HCT116 (cell line): Measurements from ENCODE around the gene ETFDH. TPM values are rescaled to one million over a fixed set of nuclear protein-coding genes. Genes with fewer than 3 reads are reported as not detected.

Experiments used
- ATAC-seq: fragments of 200-7000 bp; cut with Tn5 transposase; 2 replicates; pipeline ENCODE4 v1.9.1; 2020; ENCODE audit warnings: mild to moderate bottlenecking, moderate library complexity
- BruUV-seq: library from RNA; stranded (reverse); fragments of 400-500 nt; replicated peaks from 2 replicates; lab custom pipeline; 2021; lab: Mats Ljungman, UMichigan
- CTCF ChIA-PET: fragments of 300-600 bp; sonication (Branson Sonifier 250); formaldehyde crosslinking; loops from one replicate; lab custom pipeline; 2021; ENCODE audit warnings: antibody characterized with exemption; lab: Charles Lee
- POLR2A ChIA-PET: fragments of 300-600, 350-600 bp; sonication (Branson Sonifier 250); formaldehyde crosslinking; loops from one replicate; lab custom pipeline; 2021; ENCODE audit warnings: antibody characterized with exemption; lab: Charles Lee
- RAD21 ChIA-PET, 2 experiments: fragments of 300-600 bp; sonication (Branson Sonifier 250); formaldehyde crosslinking; loops; one replicate each; lab custom pipeline; 2023; ENCODE audit warnings: low total read pairs in 2 of 2; ENCODE audit not compliant: uncharacterized antibody in 2 of 2, unreplicated experiment in 2 of 2, low non-redundant PET in 1 of 2; lab: Charles Lee
- DNase-seq: peaks from one replicate; pipeline ENCODE4 v3.0.0-alpha.2; 2010; ENCODE audit warnings: low read depth, low spot score
- H2AFZ ChIP-seq: fragments of 200-600 bp; shearing (Covaris generic), sonication (generic); 2 replicates; pipeline ENCODE4 v1.6.1; 2017; ENCODE audit warnings: low read depth, mixed run types, mixed read lengths, antibody characterized with exemption, low read length; ENCODE audit not compliant: poor library complexity, severe bottlenecking
- H3K27ac ChIP-seq: 2 replicates; pipeline ENCODE4 v1.5.1; 2012; ENCODE audit warnings: low read depth, low read length
- H3K27me3 ChIP-seq: fragments of 200-600 bp; sonication (generic); 2 replicates; pipeline ENCODE4 v1.6.1; 2016; ENCODE audit warnings: mixed run types, low read length, mixed read lengths; ENCODE audit not compliant: insufficient read depth
- H3K36me3 ChIP-seq, 2 experiments: fragments of 200-500 bp in 1 of 2; fragments of 200-600 bp in 1 of 2; sonication (Bioruptor generic) in 1 of 2; sonication (generic) in 1 of 2; 2 replicates each; pipeline versions ENCODE4 v1.5.1 to v1.6.1; 2014 to 2016; ENCODE audit warnings: low read length in 2 of 2, inconsistent platforms in 1 of 2, mixed read lengths in 1 of 2, mixed run types in 1 of 2; ENCODE audit not compliant: insufficient read depth in 2 of 2, control insufficient read depth in 1 of 2
- H3K4me1 ChIP-seq, 2 experiments: fragments of 200-600 bp in 1 of 2; sonication (generic) in 1 of 2; 2 replicates each; pipeline versions ENCODE4 v1.5.1 to v1.6.1; 2012 to 2017; ENCODE audit warnings: low read length in 2 of 2, inconsistent platforms in 1 of 2, mild to moderate bottlenecking in 1 of 2, mixed read lengths in 1 of 2, mixed run types in 1 of 2, moderate library complexity in 1 of 2; ENCODE audit not compliant: insufficient read depth in 2 of 2, control insufficient read depth in 1 of 2
- H3K4me2 ChIP-seq: fragments of 200-600 bp; sonication (generic); 2 replicates; pipeline ENCODE4 v1.6.1; 2017; ENCODE audit warnings: mixed run types, low read length, mixed read lengths
- H3K4me3 ChIP-seq, 2 experiments: fragments of 200-600 bp in 1 of 2; sonication (generic) in 1 of 2; replicated peaks in 1 of 2; 2 replicates each; pipeline ENCODE4 v1.5.1; 2011 to 2016; ENCODE audit warnings: low read length in 2 of 2, control low read depth in 1 of 2, low read depth in 1 of 2, mild to moderate bottlenecking in 1 of 2, mixed read lengths in 1 of 2, mixed run types in 1 of 2
- H3K79me2 ChIP-seq: fragments of 200-600 bp; sonication (generic); 2 replicates; pipeline ENCODE4 v1.6.1; 2017; ENCODE audit warnings: mild to moderate bottlenecking, mixed run types, low read length, moderate library complexity, mixed read lengths; ENCODE audit not compliant: insufficient read depth
- H3K9ac ChIP-seq: fragments of 200-600 bp; sonication (generic); 2 replicates; pipeline ENCODE4 v1.6.1; 2016; ENCODE audit warnings: low read length, mixed read lengths
- H3K9me2 ChIP-seq: fragments of 200-600 bp; sonication (generic), shearing (Covaris generic); 2 replicates; pipeline ENCODE4 v1.6.1; 2017; ENCODE audit warnings: mixed run types, mild to moderate bottlenecking, moderate library complexity; ENCODE audit not compliant: insufficient read depth
- H3K9me3 ChIP-seq, 2 experiments: fragments of 200-500 bp in 1 of 2; fragments of 200-600 bp in 1 of 2; sonication (Bioruptor generic) in 1 of 2; sonication (generic) in 1 of 2; 2 replicates each; pipeline ENCODE4 v1.6.1; 2014 to 2017; ENCODE audit warnings: low read length in 2 of 2, mixed read lengths in 2 of 2, inconsistent platforms in 1 of 2, low read depth in 1 of 2, mild to moderate bottlenecking in 1 of 2, mixed run types in 1 of 2, moderate library complexity in 1 of 2; ENCODE audit not compliant: control insufficient read depth in 1 of 2, insufficient read depth in 1 of 2
- H4K20me1 ChIP-seq: fragments of 200-600 bp; sonication (generic), shearing (Covaris generic); 2 replicates; pipeline ENCODE4 v1.6.1; 2017; ENCODE audit warnings: mixed run types, mild to moderate bottlenecking, moderate library complexity; ENCODE audit not compliant: insufficient read depth
- CBX3 ChIP-seq: IDR thresholded peaks from 2 replicates; pipeline ENCODE4 v1.6.1; 2012; ENCODE audit warnings: low read depth
- CEBPB ChIP-seq: IDR thresholded peaks from 2 replicates; pipeline ENCODE4 v1.6.1; 2012; ENCODE audit warnings: low read depth
- ELF1 ChIP-seq: IDR thresholded peaks from 2 replicates; pipeline ENCODE4 v1.6.1; 2012; ENCODE audit warnings: low read depth, borderline replicate concordance
- EZH2phosphoT487 ChIP-seq: fragments of 200-600 bp; IDR thresholded peaks from 2 replicates; pipeline ENCODE4 v1.6.1; 2018; ENCODE audit warnings: antibody characterized with exemption, borderline replicate concordance
- FOSL1 ChIP-seq: IDR thresholded peaks from 2 replicates; pipeline ENCODE4 v1.6.1; 2012; ENCODE audit warnings: low read depth
- MAX ChIP-seq: IDR thresholded peaks from 2 replicates; pipeline ENCODE4 v1.6.1; 2012
- POLR2A ChIP-seq: IDR thresholded peaks from 2 replicates; pipeline ENCODE4 v1.7.0; 2011; ENCODE audit warnings: borderline replicate concordance; ENCODE audit not compliant: insufficient read depth, insufficient read length; ENCODE audit errors: extremely low read depth
- POLR2AphosphoS5 ChIP-seq: IDR thresholded peaks from 2 replicates; pipeline ENCODE4 v1.6.1; 2011; ENCODE audit warnings: mild to moderate bottlenecking, low read depth, low read length, moderate library complexity
- RAD21 ChIP-seq: IDR thresholded peaks from 2 replicates; pipeline ENCODE4 v1.6.1; 2012; ENCODE audit warnings: low read depth, mild to moderate bottlenecking
- REST ChIP-seq: IDR thresholded peaks from 2 replicates; pipeline ENCODE4 v1.6.1; 2012; ENCODE audit warnings: low read depth
- SIN3A ChIP-seq: IDR thresholded peaks from 2 replicates; pipeline ENCODE4 v1.6.1; 2012; ENCODE audit warnings: low read depth
- SP1 ChIP-seq: IDR thresholded peaks from 2 replicates; pipeline ENCODE4 v1.6.1; 2012; ENCODE audit warnings: low read depth
- YY1 ChIP-seq: IDR thresholded peaks from 2 replicates; pipeline ENCODE4 v1.6.1; 2011; ENCODE audit warnings: low read length, low read depth, moderate library complexity, mild to moderate bottlenecking; ENCODE audit not compliant: insufficient replicate concordance; ENCODE audit errors: extremely low read depth
- ZBTB33 ChIP-seq: IDR thresholded peaks from 2 replicates; pipeline ENCODE4 v1.6.1; 2011; ENCODE audit warnings: mild to moderate bottlenecking, low read length, moderate library complexity; ENCODE audit not compliant: insufficient replicate concordance; ENCODE audit errors: extremely low read depth
- ZFX ChIP-seq: fragments of 450-650 bp; IDR thresholded peaks from 2 replicates; pipeline ENCODE4 v1.6.1; 2017
- ZNF274 ChIP-seq: fragments of 200-500 bp; sonication (Bioruptor generic); IDR thresholded peaks from 2 replicates; pipeline ENCODE4 v1.6.1; 2014; ENCODE audit warnings: mild to moderate bottlenecking, low read depth, low read length, inconsistent platforms
- intact Hi-C: fragments of 100-400 bp; cut with micrococcal nuclease; formaldehyde crosslinking; loops from 2 replicates; pipeline ENCODE4 v1.10.0; 2022
- total RNA-seq: library from RNA; stranded (reverse); gene quantifications from one replicate; pipeline ENCODE4 v1.2.1, GENCODE V29; 2021; ENCODE audit not compliant: unreplicated experiment

ETFDH gene
- total RNA-seq, 1 experiment from 2014 or later, result 22.2 TPM

GRCh38 chr4:158671665-158671914 lies 506 bp upstream of the ETFDH start, which contains the start of gene C4orf46:
Gene C4orf46, minus strand, starts transcription at chr4:158671887. Its CDS starts 86 bp downstream, at chr4:158671801.
- intact Hi-C loops, result loop anchor here (5.0 kb wide), 2 partner anchors 51 to 776 kb away; partner anchors contain the start of gene PPID
- ChIA-PET CTCF (no interaction called here), POLR2A (no interaction called here), RAD21 (no interaction called here)
- H3K79me2 ChIP-seq, result peaks cover 48% of the 10 kb centered on the region
- H4K20me1 ChIP-seq, result no peaks in the 10 kb centered on the region
- H3K4me2 ChIP-seq, result peak within 1 kb of the TSS; percentile 86
- no peak for DNase-seq
- H3K27me3 ChIP-seq, result no peaks in the 10 kb centered on the region
- peak within 1 kb of the TSS; percentile 70 for H3K27ac ChIP-seq
- peak within 1 kb of the TSS; percentile 80 to 86 for H3K4me3 ChIP-seq
- BruUV-seq, result no TSS peak
- H3K9ac ChIP-seq, result peak within 1 kb of the TSS; percentile 91
- no peak for TF ChIP-seq ZFX
- TF ChIP-seq POLR2A, result peak; percentile 22
- TF ChIP-seq FOSL1, result no peak
- no peak for TF ChIP-seq EZH2phosphoT487
- peak within 1 kb of the TSS; percentile 63 for H2AFZ ChIP-seq
- ATAC-seq, result no peak
- H3K4me1 ChIP-seq, result peaks cover 9 to 17% of the 10 kb centered on the region in 2 experiments; a peak in 3 of 4 replicates
- H3K9me2 ChIP-seq, result no peaks in the 10 kb centered on the region
- H3K36me3 ChIP-seq, result peaks cover 0 to 4% of the 10 kb centered on the region in 2 experiments; a peak in 1 of 4 replicates
- H3K9me3 ChIP-seq, result no peaks in the 10 kb centered on the region

- no peak overlapping the region for H2AFZ ChIP-seq
- no TSS peak for BruUV-seq
- no peaks in the 10 kb centered on the region for H3K9me3 ChIP-seq
- 0 out of 2 replicates have a peak overlapping the region, but pooled peaks have one; percentile 86 for H3K4me2 ChIP-seq
- H3K36me3 ChIP-seq, result peaks cover 0 to 4% of the 10 kb centered on the region in 2 experiments; a peak in 1 of 4 replicates
- H4K20me1 ChIP-seq, result no peaks in the 10 kb centered on the region
- no peak overlapping the region for H3K4me3 ChIP-seq
- no peak for ATAC-seq
- H3K9me2 ChIP-seq, result no peaks in the 10 kb centered on the region
- no peak for DNase-seq
- RAD21 ChIA-PET, result no interaction called here
- peaks cover 30% of the 10 kb centered on the region for H3K79me2 ChIP-seq
- no peak overlapping the region for H3K9ac ChIP-seq
- CTCF ChIA-PET, result no interaction called here
- H3K27me3 ChIP-seq, result no peaks in the 10 kb centered on the region
- H3K4me1 ChIP-seq, result peaks cover 9 to 17% of the 10 kb centered on the region in 2 experiments; a peak in 3 of 4 replicates
- intact Hi-C loops, result loop anchor here (5.0 kb wide), 2 partner anchors 49 to 774 kb away; partner anchors contain the start of gene PPID
- H3K27ac ChIP-seq, result no peak overlapping the region
- POLR2A ChIA-PET, result no interaction called here
- TF ChIP-seq RAD21 (no peak), POLR2AphosphoS5 (no peak), ZBTB33 (no peak), ELF1 (no peak), SIN3A (no peak), CEBPB (no peak), POLR2A (no peak), YY1 (no peak), FOSL1 (no peak), ZFX (no peak), CBX3 (no peak), REST (no peak), MAX (no peak), ZNF274 (no peak), SP1 (no peak)
These were observed 1.5 kb downstream of the ETFDH start for GRCh38 chr4:158673633-158674032.
